Stimulated activated naive B cell treated with anti-CD40 and anti-IgM and Interleukin-4, amounts not matched to agents 10 μg/mL and 1 μg/mL and 100 μg/mL, for 72 hours (primary cell): ENCODE data around the gene ISCA1.

Experiments used
- ATAC-seq, 2 donors: fragments of 150-1000 bp; cut with Tn5 transposase; replicated peaks; 2 replicates each; pipeline ENCODE4 v1.10.0; 2021; ENCODE audit warnings: moderate library complexity in 1 of 2
- DNase-seq: peaks from one replicate; pipeline ENCODE4 v3.0.0; 2021
- H3K27ac Mint-ChIP-seq: one replicate; pipeline ENCODE4 v1.8.0; 2022; ENCODE audit warnings: mild to moderate bottlenecking, mixed read lengths
- H3K27me3 Mint-ChIP-seq, 2 donors: one replicate each; pipeline ENCODE4 v1.8.0; 2022; ENCODE audit warnings: mixed read lengths in 2 of 2
- H3K36me3 Mint-ChIP-seq, 2 donors: one replicate each; pipeline ENCODE4 v1.8.0; 2022; ENCODE audit warnings: mixed read lengths in 2 of 2, mild to moderate bottlenecking in 1 of 2
- H3K4me1 Mint-ChIP-seq, 2 donors: one replicate each; pipeline ENCODE4 v1.8.0; 2022; ENCODE audit warnings: mixed read lengths in 2 of 2, mild to moderate bottlenecking in 1 of 2
- H3K4me3 Mint-ChIP-seq, 2 donors: one replicate each; pipeline ENCODE4 v1.8.0; 2022; ENCODE audit warnings: mild to moderate bottlenecking in 2 of 2, mixed read lengths in 2 of 2, moderate library complexity in 1 of 2
- H3K9me3 Mint-ChIP-seq, 2 donors: one replicate each; pipeline ENCODE4 v1.8.0; 2022; ENCODE audit warnings: mixed read lengths in 2 of 2, mild to moderate bottlenecking in 1 of 2

Gene ISCA1

DNA sequence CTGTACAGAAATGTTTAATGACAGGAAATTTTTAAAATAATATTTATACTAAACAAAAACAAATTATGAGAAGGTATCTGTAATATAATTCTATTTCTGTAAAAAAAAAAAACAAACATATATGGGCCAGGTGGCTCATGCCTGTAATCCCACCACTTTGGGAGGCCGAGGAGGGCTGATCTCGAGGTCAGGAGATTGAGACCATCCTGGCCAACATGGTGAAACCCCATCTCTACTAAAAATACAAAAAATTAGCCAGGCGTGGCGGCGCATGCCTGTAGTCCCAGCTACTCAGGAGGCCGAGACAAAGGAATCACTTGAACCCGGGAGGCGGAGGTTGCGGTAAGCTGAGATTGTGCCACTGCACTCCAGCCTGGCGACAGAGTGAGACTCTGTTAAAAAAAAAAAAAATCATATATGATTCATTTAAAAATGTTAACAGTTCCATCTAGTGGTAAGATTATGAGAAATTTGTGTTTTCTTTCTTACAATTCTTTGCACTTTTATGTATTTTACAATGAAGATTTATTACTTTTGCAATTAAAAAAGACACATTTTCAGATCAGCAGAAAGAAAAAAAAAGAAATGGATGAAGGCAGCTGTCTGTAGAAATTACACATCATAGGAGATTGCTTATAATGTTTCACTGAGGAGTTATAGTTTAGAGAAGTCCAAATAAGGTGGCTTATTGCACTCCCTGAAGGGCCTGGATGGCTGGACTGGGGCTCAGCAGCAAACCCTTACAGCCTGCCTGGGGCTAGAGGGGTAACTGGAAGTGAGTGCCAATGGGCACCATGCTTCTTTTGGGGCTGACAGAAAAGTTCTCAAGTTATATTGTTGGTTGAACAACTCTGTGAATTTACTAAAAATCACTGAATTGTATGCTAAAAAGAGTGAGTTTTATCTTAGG, 43.2 kb downstream of the ISCA1 start:
- peaks cover 2 to 3% of the 10 kb centered on the region in 2 donors for H3K9me3 Mint-ChIP-seq
- no peak overlapping the region for H3K4me3 Mint-ChIP-seq
- H3K27me3 Mint-ChIP-seq = no peaks in the 10 kb centered on the region
- no peak overlapping the region for H3K27ac Mint-ChIP-seq
- H3K4me1 Mint-ChIP-seq = no peaks in the 10 kb centered on the region
- no peak for DNase-seq
- no peaks in the 10 kb centered on the region for H3K36me3 Mint-ChIP-seq
- no peak for ATAC-seq

- Mint-ChIP-seq H3K27me3 (no peaks in the 10 kb centered on the region), H3K4me3 (no peak overlapping the region), H3K36me3 (no peaks in the 10 kb centered on the region), H3K27ac (no peak overlapping the region), H3K9me3 (no peaks in the 10 kb centered on the region), H3K4me1 (no peaks in the 10 kb centered on the region)
- no peak for ATAC-seq
- no peak for DNase-seq
Measured at GRCh38 chr9:86230858-86231257, 51.5 kb downstream of the ISCA1 start.

DNA sequence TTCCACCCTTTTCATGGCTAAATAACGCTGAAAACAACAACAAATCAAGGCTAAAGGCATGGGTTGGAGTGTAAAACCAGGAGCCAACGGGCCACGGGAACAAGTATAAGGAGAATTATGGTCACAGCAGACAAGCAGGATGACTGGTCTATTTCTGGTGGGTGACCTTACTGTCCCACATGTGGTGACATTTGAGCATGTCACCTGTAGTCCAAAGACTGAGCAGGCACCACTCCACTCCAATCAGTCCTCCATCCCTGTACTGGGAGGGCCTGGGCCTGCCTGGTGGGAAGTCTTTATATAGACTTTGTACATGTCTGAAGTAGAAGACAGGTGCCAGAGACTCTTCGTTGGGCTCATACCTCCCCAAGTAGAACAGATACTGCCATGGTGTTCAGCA, 59.7 kb downstream of the ISCA1 start:
- ATAC-seq = no peak
- no peaks in the 10 kb centered on the region for H3K36me3 Mint-ChIP-seq
- no peak for DNase-seq
- H3K27me3 Mint-ChIP-seq = peaks cover 0 to 10% of the 10 kb centered on the region in 2 donors
- no peaks in the 10 kb centered on the region for H3K4me1 Mint-ChIP-seq
- no peak overlapping the region for H3K27ac Mint-ChIP-seq
- no peak overlapping the region for H3K4me3 Mint-ChIP-seq
- no peaks in the 10 kb centered on the region for H3K9me3 Mint-ChIP-seq

GRCh38 chr9:86219606-86220005, 62.7 kb downstream of the ISCA1 start:
- no peak overlapping the region for H3K4me3 Mint-ChIP-seq
- ATAC-seq = no peak
- H3K36me3 Mint-ChIP-seq = no peaks in the 10 kb centered on the region
- DNase-seq = no peak
- H3K27me3 Mint-ChIP-seq = peaks cover 0 to 10% of the 10 kb centered on the region in 2 donors
- H3K9me3 Mint-ChIP-seq = no peaks in the 10 kb centered on the region
- no peak overlapping the region for H3K27ac Mint-ChIP-seq
- H3K4me1 Mint-ChIP-seq = no peaks in the 10 kb centered on the region

- DNase-seq (no peak), ATAC-seq (no peak)
- peaks cover 0 to 3% of the 10 kb centered on the region in 2 donors for H3K27me3 Mint-ChIP-seq
- H3K36me3 Mint-ChIP-seq = no peaks in the 10 kb centered on the region
- no peak overlapping the region for H3K4me3 Mint-ChIP-seq
- no peaks in the 10 kb centered on the region for H3K4me1 Mint-ChIP-seq
- H3K9me3 Mint-ChIP-seq = no peaks in the 10 kb centered on the region
- H3K27ac Mint-ChIP-seq = no peak overlapping the region
Measured at GRCh38 chr9:86217076-86217755, 65.1 kb downstream of the ISCA1 start.
